ENCODE data around the gene AANAT. TPM values are rescaled to one million over a fixed set of nuclear protein-coding genes. Genes with fewer than 3 reads are reported as not detected.

AANAT gene
- total RNA-seq, 2 donors from 2014 or later, result not detected

DNA sequence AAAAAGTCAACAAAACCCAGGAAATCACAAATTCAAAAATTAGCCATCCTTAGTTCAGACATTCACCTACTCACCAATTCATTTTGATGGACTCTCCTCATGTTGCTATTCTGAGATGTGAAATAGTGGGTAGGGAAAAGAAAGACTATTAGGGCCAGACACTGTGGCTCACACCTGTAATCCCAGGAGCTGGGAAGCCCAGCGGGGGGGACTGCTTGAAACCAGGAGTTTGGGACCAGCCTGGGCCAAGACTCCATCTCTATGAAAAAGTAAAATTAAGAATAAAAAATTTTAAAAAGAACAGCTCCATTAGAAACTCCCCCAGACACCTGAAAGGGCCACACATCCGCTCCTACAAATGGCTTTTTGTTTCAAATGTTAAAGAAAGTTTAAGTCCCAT, 35.9 kb upstream of the AANAT start:
- Histone ChIP-seq H3K36me3 (ENCODE audit: control insufficient read depth, insufficient read depth, low read length) (peaks cover 8% of the 10 kb centered on the region), H3K4me1 (ENCODE audit: control insufficient read depth, insufficient read depth, low read length) (no peaks in the 10 kb centered on the region), H3K9me3 (ENCODE audit: control insufficient read depth, low read length) (no peaks in the 10 kb centered on the region), H3K27me3 (ENCODE audit: control insufficient read depth, insufficient read depth, low read length, poor library complexity, severe bottlenecking) (no peaks in the 10 kb centered on the region), H3K4me3 (ENCODE audit: low read length) (no peak overlapping the region), H3K27ac (ENCODE audit: low read depth, low read length) (no peak overlapping the region), H3K9ac (ENCODE audit: extremely low read depth, low read length, poor library complexity, severe bottlenecking) (no peak overlapping the region)
- peak; percentile 83 for DNase-seq
- Mint-ChIP-seq H3K4me3 (no peak overlapping the region), H3K9me3 (no peaks in the 10 kb centered on the region), H3K4me1 (peaks cover 30% of the 10 kb centered on the region), H3K36me3 (ENCODE audit: low read depth) (peaks cover 6% of the 10 kb centered on the region), H3K27ac (peak overlapping the region; percentile 46), H3K27me3 (ENCODE audit: insufficient read depth) (no peaks in the 10 kb centered on the region)
- 83 to 89% methylated on average over 2 of the region's 2 CpGs for WGBS, 2 experiments (ENCODE audit: insufficient coverage in 1 of 2, insufficient read length in 1 of 2)
- no peak for TF ChIP-seq CTCF (conservative IDR thresholded peaks at IDR 0.05)

- H3K9me3 ChIP-seq (ENCODE audit: control insufficient read depth, low read length), result no peaks in the 10 kb centered on the region
- H3K4me3 ChIP-seq (ENCODE audit: low read length), result no peak overlapping the region
- Mint-ChIP-seq H3K4me3 (no peak overlapping the region), H3K4me1 (peaks cover 30% of the 10 kb centered on the region), H3K27me3 (ENCODE audit: insufficient read depth) (no peaks in the 10 kb centered on the region), H3K27ac (peak overlapping the region; percentile 72), H3K9me3 (no peaks in the 10 kb centered on the region), H3K36me3 (ENCODE audit: low read depth) (peaks cover 9% of the 10 kb centered on the region)
- no peaks in the 10 kb centered on the region for H3K4me1 ChIP-seq (ENCODE audit: control insufficient read depth, insufficient read depth, low read length)
- WGBS, 2 experiments (ENCODE audit: insufficient coverage in 1 of 2, insufficient read length in 1 of 2), result 85 to 92% methylated on average over 3 to 6 of the region's 6 CpGs
- no peak overlapping the region for H3K9ac ChIP-seq (ENCODE audit: extremely low read depth, low read length, poor library complexity, severe bottlenecking)
- no peak for TF ChIP-seq CTCF (conservative IDR thresholded peaks at IDR 0.05)
- H3K27me3 ChIP-seq (ENCODE audit: control insufficient read depth, insufficient read depth, low read length, poor library complexity, severe bottlenecking), result no peaks in the 10 kb centered on the region
- peak; percentile 60 for DNase-seq
- peaks cover 8% of the 10 kb centered on the region for H3K36me3 ChIP-seq (ENCODE audit: control insufficient read depth, insufficient read depth, low read length)
- H3K27ac ChIP-seq (ENCODE audit: low read depth, low read length), result no peak overlapping the region
Measured at GRCh38 chr17:76432004-76432403, 35.4 kb upstream of the AANAT start.

DNA sequence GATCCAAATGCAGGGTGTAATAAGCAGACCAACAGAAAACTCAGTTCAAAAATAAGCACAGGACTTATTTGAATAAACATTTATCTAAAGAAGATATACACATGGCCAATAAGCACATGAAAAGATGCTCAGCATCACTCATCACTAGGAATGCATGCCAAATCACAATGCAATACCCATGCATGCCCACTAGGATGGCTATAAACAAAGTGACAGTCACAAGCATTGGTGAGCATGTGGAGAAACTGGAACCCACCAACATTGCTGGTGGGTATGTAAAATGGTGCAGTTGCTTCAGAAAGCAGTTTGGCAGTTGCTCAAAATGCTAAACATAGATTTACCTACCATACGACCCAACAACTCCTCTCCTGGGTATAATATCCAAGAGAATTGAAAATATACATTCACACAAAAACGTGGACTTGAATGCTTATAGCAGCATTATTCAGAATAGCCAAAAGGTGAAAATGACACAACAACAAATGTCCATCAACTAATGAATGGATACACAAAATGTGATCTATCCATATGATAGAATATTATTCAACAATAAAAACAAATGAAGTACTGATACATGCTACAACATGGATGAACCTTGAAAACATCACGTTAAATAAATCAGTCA, 34.6 kb upstream of the AANAT start:
- Mint-ChIP-seq H3K4me3 (no peak overlapping the region), H3K36me3 (ENCODE audit: low read depth) (peaks cover 9% of the 10 kb centered on the region), H3K9me3 (no peaks in the 10 kb centered on the region), H3K27ac (no peak overlapping the region), H3K4me1 (peaks cover 30% of the 10 kb centered on the region), H3K27me3 (ENCODE audit: insufficient read depth) (no peaks in the 10 kb centered on the region)
- peak; percentile 77 for TF ChIP-seq CTCF (conservative IDR thresholded peaks at IDR 0.05)
- no peak overlapping the region for H3K4me3 ChIP-seq (ENCODE audit: low read length)
- H3K9ac ChIP-seq (ENCODE audit: extremely low read depth, low read length, poor library complexity, severe bottlenecking), result no peak overlapping the region
- no peaks in the 10 kb centered on the region for H3K9me3 ChIP-seq (ENCODE audit: control insufficient read depth, low read length)
- 83 to 100% methylated on average over 1 to 3 of the region's 3 CpGs for WGBS, 2 experiments (ENCODE audit: insufficient coverage in 1 of 2, insufficient read length in 1 of 2)
- H3K27me3 ChIP-seq (ENCODE audit: control insufficient read depth, insufficient read depth, low read length, poor library complexity, severe bottlenecking), result no peaks in the 10 kb centered on the region
- peaks cover 8% of the 10 kb centered on the region for H3K36me3 ChIP-seq (ENCODE audit: control insufficient read depth, insufficient read depth, low read length)
- no peaks in the 10 kb centered on the region for H3K4me1 ChIP-seq (ENCODE audit: control insufficient read depth, insufficient read depth, low read length)
- DNase-seq, result peak; percentile 59
- H3K27ac ChIP-seq (ENCODE audit: low read depth, low read length), result no peak overlapping the region

Data from endodermal cell (in vitro differentiated cells).